LoVo (cell line): ENCODE results near the gene RPS6KA5.
A peak's percentile ranks its signal among the peaks of the same experiment; 100 is the strongest.

ENCODE experiments used
- DNase-seq: peaks from one replicate; pipeline ENCODE4 v3.0.0-alpha.2; 2016; ENCODE audit warnings: low spot score

Gene RPS6KA5

DNA sequence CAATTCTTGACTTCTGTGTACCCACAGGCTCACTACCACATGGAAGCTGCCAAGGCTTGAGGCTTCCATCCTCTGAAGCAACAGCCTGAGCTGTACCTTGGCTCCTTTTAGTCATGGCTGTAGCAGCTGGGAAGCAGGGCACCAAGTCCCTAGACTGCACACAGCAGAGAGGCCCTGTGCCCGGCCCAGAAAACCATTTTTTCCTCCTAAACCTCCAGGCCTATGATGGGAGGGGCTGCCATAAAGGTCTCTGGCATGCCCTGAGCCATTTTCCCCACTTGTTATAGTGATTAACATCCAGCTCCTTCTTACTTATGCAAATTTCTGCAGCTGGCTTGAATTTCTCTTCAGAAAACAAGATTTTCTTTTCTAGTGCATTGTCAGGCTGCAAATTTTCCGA lies 121.8 kb downstream of the RPS6KA5 start:
- DNase-seq: no peak

DNA sequence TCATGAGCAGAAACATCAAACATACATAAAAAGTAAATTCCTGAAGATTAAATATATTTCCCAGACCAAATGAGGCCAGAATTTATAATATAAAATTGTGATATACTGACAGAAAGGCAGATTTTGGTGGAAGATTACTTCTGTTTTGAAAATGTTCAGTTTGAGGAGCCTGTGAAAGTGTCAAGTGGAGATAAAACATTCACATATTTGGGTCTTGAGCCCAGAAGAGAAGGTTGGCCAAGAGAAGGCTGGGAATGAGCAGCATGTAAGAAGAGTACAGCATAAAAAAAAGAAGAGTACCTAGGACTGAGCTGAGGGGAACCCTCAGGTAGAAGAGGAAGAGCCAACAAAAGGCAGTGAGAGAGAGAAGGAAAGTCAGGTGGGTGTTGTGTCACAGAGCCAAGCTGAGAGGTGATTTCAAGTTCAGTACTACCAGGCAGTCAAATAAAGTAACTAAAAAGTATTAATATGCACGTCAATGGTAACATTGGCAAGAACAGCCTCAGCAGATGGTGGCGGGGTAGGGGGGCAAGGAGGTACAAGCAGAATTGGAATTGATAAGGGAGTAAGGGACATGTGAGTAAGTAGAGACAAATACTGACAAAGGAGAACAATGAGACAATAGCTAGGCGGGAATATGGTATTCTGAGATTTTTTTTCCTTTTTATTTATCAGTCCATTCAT lies 123.5 kb downstream of the RPS6KA5 start:
- DNase-seq: no peak

DNA sequence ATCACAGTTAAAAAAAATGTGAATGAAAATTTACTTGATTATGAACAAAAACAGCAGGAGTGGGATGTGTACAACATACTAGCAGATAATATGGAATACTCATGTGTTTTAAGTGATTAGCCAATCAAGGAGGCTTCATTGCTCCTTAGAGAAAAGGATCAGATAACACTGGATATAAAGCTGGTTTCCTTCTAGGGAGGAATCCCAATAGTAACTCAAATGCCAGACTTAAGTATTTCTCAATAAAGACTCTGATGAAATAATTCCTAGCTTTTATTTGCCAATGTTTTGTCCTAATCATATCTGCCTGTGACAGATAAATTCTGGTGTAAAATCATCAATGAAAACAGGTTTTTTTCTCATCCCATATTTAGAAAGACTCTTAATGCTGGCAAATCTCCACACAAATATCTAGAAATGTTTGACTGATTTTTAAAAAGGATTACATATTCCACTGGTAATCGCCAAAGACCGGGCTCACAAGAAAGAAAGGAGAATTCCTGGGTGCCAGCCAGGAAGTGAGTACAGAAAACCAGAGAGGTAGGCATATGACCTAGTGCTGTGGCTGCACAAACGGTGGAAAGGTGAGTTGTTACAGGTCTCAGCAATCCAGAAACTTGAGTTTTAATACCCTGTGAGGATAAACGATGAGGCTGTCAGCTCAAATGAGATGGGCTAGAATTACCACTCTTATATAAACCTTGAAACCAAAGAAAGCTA lies 135.7 kb downstream of the RPS6KA5 start:
- DNase-seq: no peak

DNA sequence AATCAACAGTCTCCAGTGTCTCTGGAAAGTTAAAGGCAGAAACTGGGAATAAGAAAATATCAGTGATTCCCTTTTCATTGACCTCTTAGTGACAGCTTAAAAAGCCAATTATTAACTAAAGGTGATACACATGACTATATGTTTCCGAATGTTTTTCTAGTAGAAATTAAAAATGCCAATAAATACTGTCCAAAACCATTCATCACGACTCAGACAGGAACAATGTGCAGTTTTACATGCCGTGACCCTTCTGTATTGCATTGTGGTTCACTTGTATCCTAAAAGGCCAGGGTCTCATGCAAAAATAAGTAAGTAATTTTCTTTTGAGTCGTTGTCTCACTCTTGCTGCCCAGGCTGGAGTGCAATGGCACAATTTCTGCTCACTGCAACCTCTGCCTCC lies 138.3 kb downstream of the RPS6KA5 start:
- no peak for DNase-seq

DNA sequence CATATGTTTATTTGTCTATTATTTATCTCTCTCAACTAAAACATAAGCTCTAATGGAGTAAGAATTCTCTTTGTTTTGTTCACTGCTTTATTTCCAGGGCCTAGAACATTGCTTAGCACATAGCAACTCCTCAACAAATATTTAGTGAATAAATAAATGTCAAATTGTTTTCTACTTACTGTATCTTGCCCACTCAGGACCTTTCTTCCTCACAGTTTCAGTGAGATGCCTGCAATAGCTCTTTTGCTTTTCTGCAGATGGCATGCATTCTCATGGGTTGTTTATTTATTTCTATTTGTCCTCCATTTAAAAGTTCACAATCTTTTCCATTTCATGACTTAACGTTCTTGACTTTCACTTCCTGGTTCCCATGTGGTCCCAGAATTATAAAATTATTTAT lies 149.3 kb downstream of the RPS6KA5 start:
- DNase-seq: no peak

DNA sequence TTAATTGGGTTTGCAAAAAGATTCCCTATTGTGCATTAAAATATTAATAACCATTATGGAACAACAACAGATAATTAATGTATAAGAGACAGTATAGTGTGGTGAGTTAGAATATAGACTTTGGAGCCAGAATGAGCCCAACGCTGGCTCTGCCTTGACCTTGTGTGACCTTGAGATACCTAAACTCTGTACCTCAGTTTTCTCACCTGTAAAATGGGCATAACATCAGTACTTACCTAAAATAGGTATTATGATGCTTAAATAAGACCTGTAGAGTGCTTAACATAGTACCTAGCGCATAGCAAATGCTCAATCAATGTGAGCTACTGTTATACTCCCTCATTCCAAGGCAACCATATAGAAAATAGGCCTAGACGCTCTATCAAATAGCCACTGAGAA lies 153.3 kb downstream of the RPS6KA5 start:
- DNase-seq: no peak

DNA sequence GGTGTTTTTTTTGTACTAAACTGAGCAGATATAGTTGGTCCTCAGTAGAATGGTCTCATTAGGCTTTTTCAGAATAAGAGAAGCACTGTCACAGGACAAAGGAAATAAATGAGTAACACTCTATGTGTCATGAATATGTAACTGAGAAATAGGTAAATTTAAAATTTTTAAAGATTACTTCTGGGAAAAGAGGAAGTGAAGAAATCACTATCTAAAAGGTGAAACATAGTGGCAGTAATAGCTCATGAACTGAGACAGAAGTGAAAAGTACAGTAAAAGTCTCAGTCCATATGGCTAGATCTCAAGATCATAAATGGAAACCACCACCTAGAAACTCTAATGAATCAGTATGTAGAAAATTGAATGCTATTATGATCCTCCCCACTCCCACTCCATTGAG lies 154.9 kb downstream of the RPS6KA5 start:
- no peak for DNase-seq

DNA sequence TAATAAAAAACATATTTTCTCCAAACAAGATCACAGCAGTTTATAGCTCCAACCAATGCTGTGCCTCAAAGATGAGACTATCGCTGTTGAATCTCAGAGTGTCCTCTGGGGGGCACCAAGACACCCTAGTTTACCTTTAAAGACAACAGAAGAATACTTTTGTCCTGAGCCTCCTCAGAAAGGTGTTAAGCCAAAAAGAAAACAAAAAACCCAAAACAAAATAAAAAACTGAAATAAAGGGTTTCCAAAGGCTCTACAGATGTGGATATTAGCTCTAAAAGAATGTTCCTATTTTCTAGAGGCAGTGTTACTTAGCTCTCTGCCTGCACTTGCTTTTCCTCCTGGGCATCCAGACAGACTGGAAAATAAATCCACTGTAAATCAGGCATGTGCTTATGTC lies 157.3 kb downstream of the RPS6KA5 start:
- peak; percentile 55 for DNase-seq

DNA sequence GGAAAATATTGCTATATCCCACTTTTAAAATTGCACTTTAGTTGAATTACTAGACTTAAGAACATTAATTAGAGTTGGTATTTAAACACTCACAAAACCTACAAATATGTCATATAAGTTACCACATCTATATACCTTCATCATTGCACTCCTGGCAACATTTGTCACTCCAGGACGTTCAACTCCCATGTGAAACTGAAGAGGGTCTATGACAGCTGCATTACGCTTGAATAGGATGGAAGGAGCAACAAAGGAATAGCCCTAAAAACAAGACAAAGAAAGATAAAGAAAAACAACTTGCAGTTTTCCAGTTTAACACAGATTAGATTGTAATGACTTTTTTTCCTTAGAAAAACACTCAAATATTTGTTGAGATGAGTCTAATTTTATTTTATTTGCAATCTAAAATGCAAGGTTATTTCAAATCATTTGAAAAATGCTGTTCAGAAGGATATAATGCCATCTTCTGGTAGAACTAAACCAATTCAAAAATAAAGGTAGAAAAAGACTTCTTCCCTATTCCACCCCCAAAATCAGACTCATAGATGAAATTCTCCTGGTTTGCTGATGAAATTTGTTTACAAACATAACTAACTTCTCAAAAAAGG lies 159.9 kb downstream of the RPS6KA5 start:
- no peak for DNase-seq

DNA sequence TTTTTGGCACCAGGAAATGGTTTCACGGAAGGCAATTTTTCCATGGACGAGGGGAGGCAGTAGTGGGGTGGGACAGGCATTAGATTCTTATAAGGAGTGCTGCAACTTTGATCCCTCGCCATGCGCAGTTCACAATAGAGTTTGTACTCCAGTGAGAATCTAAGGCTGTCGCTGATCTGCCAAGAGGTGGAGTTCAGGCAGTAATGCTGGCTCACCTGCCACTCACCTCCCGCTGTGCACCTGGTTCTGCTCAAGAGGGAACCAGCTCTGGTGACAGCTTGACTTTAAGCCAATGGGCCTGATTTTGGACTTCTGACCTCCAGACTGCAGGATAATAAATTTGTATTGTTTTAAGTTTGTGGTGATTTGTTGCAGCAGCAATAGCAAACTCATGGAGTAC lies 163.4 kb downstream of the RPS6KA5 start:
- DNase-seq: no peak

DNA sequence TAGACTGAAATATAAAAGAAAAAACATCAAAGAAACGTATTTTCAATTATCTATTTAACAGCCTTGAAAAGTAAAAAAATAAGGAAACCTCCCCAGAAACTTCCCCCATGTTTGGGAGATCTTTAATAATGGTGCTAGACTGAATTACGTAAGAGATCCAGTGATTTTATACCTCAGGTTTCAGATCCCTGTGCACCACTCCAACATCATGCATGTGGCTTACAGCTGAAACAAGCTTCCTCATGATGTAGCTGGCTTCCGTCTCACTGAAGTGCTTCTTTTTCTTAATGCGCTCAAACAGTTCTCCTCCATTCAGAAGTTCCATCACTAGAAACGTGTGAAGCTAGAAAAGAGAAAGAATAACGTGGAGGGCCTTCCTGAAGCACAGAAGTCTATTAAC lies 166.2 kb downstream of the RPS6KA5 start:
- no peak for DNase-seq

DNA sequence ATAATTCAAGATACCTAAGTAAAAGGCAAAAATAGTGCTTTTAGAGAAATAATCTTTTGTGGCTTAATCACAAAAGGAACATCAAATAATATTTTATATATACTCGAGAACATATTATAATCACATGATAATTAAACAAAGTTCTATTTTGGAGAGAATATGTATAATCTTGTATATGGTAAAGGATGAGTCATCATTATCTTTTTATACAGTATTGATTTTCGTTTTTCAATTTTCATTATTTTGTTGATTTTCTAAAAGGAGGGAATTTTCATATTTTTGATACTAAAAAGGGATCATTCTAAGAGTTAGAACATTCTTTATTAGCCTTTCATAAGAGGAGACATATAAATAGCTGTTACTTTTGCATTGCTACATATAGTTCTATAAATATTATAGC lies 166.9 kb downstream of the RPS6KA5 start:
- no peak for DNase-seq

DNA sequence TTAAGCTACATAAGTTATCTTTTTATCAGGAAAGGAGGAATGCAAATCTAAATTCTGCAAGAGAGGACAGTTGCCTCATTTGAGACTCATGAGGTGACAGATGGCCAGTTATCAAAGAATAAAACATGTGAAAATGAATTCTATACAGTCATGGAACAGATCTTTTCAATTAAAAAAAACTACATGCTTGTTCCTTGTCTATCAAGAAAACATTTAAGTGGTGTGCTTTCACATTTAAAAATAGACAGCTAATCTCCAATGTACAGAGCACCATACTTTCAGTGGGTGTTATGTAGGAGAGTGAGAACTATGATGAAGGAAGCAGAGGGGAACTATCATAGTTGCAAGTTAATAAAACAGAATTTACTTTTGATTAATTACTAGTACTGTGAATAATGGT lies 167.5 kb downstream of the RPS6KA5 start:
- DNase-seq: no peak

DNA sequence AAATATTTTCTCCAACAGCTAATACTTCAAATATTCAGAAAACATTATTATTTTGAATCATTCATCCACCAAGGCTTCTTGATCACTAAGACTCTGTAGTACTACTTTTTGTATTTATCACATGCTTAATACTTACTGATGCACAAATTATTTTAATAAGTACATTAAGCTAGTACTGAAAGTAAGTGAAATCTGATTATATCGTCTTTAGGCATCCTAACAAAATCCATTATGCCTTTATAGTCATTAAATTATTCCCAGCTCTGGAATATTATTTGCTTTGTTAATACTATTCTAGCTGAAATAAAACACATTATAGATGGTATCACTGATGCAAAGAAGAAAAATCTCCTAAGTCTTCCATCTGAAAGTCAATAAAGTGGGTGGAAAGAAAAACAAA lies 169.1 kb downstream of the RPS6KA5 start:
- no peak for DNase-seq

DNA sequence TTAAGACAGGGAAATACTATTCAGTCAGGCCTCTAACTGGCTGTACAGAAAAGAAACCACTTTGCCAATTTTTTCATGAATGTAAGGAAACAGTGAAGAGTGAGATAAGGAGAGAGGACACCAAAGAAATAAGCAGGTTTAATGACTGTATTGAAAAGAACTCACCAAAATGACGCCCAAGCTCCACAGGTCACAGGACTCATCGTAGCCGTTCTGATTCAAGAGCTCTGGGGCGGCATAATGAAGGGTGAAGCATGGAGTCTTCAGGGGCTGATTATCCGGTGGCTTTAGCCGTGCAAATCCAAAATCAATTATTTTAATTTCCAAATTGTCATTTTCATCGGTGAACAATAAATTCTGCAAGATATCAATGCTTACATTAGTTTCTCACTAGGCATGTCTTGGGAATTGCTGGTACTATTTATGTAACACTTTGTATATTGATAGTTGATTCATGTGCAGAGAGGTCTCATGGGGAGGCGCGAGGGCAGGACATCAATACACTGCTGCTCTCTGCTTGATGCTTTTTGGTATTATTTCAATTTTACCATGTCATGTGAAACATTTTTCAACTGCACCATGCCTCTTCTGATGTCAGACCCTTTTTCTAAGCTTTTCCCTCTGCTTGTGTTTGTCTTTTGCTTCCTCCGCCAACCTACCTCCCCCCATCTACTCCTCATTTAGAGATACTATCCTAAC lies 170.0 kb downstream of the RPS6KA5 start:
- DNase-seq: no peak

DNA sequence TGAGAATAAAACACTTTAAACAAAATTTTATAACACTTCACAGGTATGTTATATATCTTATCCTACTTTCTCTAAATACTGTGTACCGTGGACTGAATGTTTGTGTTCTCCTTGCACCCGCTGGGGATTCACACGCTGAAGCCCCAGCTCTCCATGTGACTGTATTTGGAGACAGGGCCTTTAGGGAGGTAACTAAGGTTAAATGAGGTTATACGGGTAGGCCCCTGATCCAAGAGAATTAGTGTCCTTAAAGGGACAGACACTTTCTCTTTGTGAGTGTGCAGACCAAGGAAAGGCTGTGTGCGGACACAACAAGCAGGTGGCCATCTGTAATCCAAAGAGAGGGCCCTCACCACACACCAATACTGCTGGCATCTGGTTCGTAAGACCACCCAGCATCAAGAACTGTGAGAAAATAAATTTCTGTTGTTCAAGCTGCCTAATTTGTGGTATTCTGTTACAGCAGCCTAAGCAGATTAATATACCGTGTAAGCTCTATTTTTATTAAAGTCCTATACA lies 174.1 kb downstream of the RPS6KA5 start:
- no peak for DNase-seq

DNA sequence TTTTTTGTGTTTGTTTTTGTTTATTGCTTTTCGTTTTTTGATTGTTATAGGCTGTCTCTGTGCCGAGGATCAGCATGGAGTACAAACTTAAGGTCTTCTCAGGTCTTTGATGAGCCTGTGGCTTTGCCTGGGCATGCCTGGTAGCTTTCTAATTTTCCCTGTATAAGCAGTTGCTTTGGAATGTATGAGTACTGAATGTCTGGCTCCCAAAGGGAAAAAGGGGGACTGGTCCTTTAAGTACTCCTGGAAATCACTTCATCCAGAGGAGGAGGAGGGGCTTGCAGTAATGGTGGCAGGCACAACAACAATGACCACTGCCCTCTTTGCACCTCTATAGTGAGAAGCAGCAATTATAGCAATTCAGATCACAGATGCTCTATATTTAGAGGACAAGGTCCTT lies 176.7 kb downstream of the RPS6KA5 start:
- no peak for DNase-seq

DNA sequence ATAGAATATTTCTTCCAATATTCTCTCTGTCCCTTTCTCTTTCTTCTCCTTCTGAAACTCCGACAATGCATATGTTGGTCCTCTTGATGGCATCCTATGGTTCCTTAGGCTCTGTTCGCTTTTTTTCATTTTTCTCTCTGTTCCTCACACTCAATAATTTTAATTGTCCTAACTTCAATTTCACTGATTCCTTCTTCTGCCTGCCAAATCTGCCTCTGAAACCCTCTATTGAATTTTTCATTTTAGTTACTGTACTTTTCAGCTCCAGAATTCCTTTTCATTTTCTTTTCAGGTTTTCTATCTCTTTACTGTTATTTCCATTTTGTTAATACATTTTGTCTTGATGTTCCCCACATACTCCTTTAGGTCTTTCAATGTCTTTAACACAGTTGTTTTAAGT lies 177.2 kb downstream of the RPS6KA5 start:
- DNase-seq: no peak

DNA sequence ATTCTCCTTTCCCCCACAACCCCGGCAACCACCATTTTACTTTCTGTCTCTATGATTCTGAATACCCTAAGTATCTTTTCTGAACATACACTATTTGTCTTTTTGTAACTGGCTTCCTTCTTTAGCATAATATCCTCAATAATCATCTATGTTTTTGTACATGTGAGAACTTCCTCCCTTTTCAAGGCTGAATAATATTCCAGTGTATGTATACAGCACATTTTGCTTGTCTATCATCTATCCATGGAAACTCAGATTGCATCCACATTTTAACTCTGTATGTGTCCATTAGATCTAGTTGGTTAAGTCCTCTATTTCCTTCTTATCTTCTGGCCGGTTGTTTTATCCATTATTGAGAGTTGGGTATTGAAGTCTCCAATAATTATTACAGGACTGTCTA lies 180.2 kb downstream of the RPS6KA5 start:
- no peak for DNase-seq

DNA sequence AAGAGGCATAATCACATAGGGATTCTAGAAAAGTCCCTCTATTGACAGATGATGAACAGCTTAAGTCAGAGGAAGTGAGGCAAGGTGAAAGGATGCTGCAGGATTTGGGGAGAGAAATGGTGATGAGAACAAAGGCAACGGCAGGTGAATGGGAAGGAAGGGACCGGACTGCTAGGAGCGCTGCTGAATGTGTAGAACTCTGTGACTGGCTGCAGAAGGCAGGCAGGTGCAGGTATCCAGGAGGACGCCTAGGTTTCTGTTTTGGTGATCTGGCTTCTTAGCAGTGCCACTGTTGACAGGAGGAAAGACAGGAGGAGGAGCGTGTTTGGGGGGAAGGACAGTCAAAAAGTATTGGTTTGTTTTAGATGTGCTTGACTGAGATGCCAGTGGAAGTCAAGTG lies 185.8 kb downstream of the RPS6KA5 start:
- no peak for DNase-seq

DNA sequence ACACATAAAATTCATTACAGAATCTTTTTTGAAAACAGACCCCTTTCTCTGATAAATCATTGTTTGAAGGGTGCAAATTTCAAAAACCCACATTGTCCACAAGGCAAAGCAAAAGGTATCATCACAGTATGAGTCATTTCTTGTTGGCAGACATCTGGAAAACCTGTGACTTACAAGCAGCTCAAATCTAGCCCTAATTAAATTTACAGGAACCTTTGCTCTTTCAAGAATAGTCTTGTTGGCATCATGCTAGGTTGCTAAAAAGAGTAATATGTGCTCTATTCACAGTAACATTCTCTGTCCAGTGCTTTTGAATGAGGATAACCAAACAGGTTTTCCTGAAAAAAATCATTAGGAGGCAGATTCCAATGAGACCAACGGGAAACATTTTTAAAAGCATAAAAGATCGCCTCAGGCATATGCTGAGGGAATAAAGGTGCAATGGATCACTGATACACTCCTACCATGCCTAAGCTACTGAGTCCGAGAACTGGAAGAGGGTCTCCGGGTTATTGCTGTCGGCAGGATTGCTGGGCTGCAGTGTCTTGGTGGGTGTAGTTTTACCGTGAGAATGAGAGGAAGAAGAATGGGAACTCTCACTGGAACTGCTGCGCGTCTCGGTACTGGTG lies 188.7 kb downstream of the RPS6KA5 start:
- peak; percentile 28 for DNase-seq

DNA sequence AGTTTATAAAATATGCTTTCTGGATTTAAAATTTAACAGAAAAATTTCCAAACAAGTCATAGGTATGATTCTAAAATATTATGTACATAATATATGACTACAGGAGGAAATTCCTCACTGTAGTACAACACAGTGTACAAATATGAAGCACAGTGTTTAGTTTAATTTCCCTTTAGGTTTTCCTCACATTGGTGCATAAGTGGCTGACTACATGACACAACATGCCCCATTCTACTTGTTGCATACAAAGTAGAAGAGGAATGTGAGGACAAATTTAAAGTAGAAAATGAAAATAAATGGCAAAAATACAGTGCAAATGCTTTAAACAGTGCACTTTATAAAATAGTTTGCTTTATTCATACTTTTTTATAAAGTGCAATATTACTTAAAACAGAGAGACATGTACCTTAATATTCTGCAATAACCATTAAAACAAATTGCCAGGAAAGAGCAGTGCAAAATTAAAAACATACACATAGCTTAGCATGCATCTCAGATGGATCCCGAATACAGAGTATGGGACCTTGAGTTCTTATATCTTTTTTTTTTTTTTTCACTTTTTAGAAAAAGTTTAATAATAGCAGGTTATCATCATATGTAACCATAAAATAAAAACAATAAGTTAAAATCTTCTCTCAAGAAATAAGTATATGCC lies 189.4 kb downstream of the RPS6KA5 start:
- DNase-seq: no peak
